ENCODE data around the gene TMC6.

Gene TMC6

DNA sequence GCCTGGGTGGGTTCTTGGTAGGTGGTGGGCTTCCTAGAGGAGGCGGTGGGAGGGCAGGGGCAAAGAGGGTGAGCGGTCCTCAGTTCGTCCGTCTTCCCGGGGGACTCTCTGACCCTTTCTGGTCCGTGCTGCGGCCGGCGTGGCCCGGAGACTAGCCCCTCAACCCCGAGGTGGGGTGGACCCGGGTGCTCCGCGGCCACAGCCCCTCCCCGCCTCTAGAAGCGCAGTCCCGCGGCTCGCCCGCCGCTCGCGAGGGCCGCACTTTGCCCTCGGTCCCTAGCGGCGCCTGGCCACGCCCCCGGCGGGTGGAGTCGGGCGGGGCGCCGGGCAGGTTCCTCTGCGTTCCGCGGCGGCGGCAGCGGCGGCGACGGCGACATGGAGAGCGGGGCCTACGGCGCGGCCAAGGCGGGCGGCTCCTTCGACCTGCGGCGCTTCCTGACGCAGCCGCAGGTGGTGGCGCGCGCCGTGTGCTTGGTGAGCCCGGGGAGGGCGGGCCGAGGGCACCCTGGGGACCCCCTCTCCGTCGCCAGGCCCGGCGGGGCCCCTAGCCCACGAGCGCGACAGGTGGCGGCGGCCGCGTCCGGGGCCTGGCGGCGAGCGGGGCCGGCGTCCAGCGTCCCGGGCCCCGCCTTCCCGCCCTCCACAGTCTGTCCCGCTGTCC, 39.8 kb upstream of the TMC6 start, which contains the start of gene SYNGR2:
Gene SYNGR2 (plus strand): TSS at position 340 of the 661 bp plus-strand sequence. CDS start 36 bp downstream, at position 376.
- Mint-ChIP-seq H3K27me3 (ENCODE audit: low read depth) (no peaks in the 10 kb centered on the region), H3K36me3 (ENCODE audit: low read depth) (peaks cover 13% of the 10 kb centered on the region), H3K9me3 (no peaks in the 10 kb centered on the region), H3K27ac (peak within 1 kb of the TSS; percentile 60), H3K4me3 (peak within 1 kb of the TSS; percentile 67), H3K4me1 (ENCODE audit: low read depth) (peaks cover 15% of the 10 kb centered on the region)
- DNase-seq (ENCODE audit: low spot score) = peak; percentile 89

DNA sequence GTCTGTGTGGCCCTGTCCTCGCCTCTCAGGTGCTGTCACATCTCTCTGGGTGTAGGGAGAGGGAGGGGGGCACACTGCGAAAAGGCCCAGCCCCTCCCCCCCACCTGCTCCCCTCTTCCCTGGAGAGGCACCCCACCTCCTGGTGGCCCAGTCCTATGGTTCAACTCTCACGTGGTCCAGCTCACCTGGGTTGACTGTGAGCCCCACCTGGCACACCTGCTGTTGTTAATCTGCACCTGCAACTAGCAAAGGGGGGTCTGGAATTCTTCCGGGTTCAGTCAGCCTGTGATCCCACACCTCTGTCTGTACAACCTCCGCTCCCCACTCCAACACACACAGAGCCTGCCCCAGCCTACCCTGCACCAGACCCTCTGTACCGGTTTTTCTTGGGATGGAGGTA, 37.9 kb upstream of the TMC6 start:
- H3K4me1 Mint-ChIP-seq (ENCODE audit: low read depth) = no peaks in the 10 kb centered on the region
- no peak overlapping the region for H3K4me3 Mint-ChIP-seq
- H3K27me3 Mint-ChIP-seq (ENCODE audit: low read depth) = no peaks in the 10 kb centered on the region
- no peak overlapping the region for H3K27ac Mint-ChIP-seq
- H3K36me3 Mint-ChIP-seq (ENCODE audit: low read depth) = peaks cover 3% of the 10 kb centered on the region
- no peak for DNase-seq (ENCODE audit: low spot score)
- H3K9me3 Mint-ChIP-seq = no peaks in the 10 kb centered on the region

DNA sequence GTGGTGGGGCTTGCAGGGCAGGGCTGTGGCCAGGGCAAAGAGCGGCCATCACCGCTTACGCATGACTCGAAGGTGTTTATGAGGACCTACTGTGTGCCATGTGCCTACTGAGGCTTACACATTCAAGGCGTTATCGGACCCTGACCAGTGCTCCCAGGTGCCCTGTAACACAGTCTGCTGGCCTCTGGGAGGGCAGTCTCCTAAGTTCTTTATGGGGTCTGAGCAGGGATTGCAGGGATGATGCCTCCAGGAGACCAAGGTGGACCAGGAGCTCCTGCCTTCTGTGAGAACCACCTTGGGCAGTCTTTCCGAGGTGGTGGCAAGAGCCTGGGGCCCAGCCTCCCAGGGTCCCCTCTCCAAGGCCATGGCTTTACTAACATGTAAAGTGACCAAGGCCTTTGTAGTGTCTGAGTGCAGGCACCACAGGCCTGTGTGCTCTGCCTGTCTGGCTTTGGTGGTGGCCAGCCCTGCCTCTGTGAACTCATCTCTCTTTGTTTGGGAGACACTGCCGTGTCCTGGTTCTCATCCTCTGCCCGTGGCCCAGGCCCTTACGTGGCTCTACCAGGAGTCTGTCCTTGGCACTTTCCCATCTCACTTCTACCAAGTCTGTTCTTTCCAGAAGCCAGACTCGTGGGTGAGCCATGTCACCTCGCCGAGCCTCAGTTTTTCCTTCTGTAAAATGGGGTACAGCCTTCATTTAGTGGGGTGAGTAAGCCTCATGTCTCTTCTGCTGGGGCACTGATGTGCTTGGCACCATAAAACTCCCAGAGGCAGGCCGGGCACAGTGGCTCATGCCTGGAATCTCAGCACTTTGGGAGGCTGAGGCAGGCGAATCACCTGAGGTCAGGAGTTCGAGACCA, 36.4 kb upstream of the TMC6 start:
- Mint-ChIP-seq H3K27ac (no peak overlapping the region), H3K27me3 (ENCODE audit: low read depth) (no peaks in the 10 kb centered on the region), H3K4me1 (ENCODE audit: low read depth) (peaks cover under 1% of the 10 kb centered on the region), H3K9me3 (no peaks in the 10 kb centered on the region), H3K4me3 (no peak overlapping the region), H3K36me3 (ENCODE audit: low read depth) (no peaks in the 10 kb centered on the region)
- DNase-seq (ENCODE audit: low spot score) = no peak

DNA sequence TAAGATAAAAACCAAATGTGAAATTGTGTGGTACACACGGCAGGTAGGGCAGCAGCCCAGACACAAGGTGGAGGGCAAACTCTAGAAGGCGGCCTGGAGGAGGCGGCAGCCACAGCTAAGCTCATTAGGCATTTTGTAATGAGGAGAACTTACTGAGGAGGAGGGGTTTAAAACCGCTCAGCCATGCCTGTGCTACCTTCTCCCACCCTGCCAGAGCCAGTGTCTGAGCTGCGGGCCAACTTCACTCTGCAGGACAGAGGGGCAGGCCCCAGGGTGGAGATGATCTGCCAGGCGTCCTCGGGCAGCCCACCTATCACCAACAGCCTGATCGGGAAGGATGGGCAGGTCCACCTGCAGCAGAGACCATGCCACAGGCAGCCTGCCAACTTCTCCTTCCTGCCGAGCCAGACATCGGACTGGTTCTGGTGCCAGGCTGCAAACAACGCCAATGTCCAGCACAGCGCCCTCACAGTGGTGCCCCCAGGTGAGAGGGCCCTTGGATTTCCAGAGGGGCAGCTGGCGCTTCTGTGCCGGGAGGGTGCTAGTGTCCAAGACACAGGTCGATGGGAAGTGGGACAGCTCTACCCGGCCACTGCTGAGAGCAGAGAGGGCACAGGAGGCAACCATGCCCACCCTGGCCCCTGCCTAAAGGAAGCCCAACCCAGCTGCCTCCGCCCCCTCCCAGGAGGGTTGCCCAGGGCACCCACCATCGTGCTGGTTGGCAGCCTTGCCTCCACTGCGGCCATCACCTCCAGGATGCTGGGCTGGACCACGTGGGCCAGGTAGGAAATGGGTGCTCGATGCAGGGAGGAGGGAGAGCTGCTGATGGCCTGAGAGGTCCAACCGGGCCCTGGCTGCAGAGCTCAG, 35.6 kb upstream of the TMC6 start:
- H3K36me3 Mint-ChIP-seq (ENCODE audit: low read depth) = no peaks in the 10 kb centered on the region
- H3K27ac Mint-ChIP-seq = no peak overlapping the region
- no peak for DNase-seq (ENCODE audit: low spot score)
- no peak overlapping the region for H3K4me3 Mint-ChIP-seq
- H3K9me3 Mint-ChIP-seq = no peaks in the 10 kb centered on the region
- peaks cover 6% of the 10 kb centered on the region for H3K4me1 Mint-ChIP-seq (ENCODE audit: low read depth)
- no peaks in the 10 kb centered on the region for H3K27me3 Mint-ChIP-seq (ENCODE audit: low read depth)

DNA sequence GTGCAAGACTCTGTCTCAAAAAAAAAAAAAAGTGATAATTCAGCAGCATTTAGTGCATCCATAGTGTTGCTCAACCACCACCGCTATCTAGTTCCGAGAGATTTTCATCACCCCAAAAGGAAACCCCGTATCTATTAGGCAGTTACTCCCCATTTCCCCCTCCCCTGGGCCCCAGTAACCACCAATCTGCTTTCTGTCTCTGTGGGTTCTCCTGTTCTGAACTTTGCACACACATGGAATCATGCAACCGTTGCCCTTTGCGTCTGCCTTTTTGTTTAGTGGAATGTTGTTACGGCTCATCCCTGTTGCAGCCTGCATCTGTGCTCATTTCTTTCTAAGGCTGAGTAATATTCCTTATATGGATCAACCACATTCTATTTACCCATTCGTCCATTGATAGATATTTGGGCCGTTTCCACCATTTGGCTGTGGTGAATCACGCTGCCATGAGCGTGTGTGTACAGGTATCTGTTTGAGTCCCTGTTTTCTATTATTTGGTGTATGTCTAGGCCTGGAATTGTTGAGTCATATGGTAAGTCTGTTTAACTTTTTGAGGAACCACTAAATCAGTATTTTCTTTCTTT, 31.1 kb upstream of the TMC6 start:
- Mint-ChIP-seq H3K36me3 (ENCODE audit: low read depth) (no peaks in the 10 kb centered on the region), H3K27me3 (ENCODE audit: low read depth) (no peaks in the 10 kb centered on the region), H3K4me3 (no peak overlapping the region), H3K4me1 (ENCODE audit: low read depth) (peaks cover 8% of the 10 kb centered on the region), H3K9me3 (no peaks in the 10 kb centered on the region), H3K27ac (peak overlapping the region; percentile 53)
- no peak for DNase-seq (ENCODE audit: low spot score)

DNA sequence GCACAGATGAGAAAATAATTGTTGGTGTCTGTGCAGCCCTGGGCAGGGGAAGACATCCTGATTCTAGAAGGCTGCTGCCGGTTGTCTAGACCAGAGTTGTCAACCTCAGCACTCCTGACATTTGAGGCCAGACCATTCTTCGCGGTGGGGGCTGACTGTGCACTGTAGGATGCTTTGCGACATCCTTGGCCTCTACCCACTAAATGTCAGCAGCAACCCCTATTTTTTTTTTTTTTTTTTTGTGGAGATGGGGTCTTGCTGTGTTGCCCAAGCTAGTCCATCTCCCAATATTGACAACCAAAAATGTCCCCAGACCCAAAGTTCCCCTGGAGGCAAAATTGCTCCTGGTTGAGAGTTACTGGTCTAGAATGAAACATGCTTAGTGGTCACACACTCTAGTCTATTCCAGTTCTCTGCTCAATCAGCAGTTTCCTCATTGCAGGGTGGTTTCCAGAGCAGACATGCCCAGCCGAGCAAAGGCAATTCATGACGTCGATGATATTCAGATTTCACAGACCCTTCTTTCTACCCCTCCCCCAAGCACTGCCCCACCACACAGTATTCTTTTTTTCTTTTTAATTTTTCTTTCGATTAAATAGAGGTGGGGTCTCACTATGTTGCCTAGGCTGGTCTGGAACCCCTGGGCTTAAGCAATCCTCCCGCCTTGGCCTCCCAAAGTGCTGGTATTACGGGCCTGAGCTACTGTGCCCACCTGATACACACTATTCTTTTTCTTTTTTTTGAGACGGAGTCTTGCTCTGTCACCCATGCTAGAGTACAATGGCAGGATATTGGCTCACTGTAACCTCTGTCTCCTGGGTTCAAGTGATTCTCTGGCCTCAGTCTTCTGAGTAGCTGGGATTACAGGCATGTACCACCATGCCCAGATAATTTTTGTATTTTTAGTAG, 26.6 kb upstream of the TMC6 start:
- Mint-ChIP-seq H3K9me3 (no peaks in the 10 kb centered on the region), H3K4me1 (ENCODE audit: low read depth) (peaks cover 8% of the 10 kb centered on the region), H3K27me3 (ENCODE audit: low read depth) (no peaks in the 10 kb centered on the region), H3K27ac (no peak overlapping the region), H3K36me3 (ENCODE audit: low read depth) (no peaks in the 10 kb centered on the region), H3K4me3 (no peak overlapping the region)
- no peak for DNase-seq (ENCODE audit: low spot score)

DNA sequence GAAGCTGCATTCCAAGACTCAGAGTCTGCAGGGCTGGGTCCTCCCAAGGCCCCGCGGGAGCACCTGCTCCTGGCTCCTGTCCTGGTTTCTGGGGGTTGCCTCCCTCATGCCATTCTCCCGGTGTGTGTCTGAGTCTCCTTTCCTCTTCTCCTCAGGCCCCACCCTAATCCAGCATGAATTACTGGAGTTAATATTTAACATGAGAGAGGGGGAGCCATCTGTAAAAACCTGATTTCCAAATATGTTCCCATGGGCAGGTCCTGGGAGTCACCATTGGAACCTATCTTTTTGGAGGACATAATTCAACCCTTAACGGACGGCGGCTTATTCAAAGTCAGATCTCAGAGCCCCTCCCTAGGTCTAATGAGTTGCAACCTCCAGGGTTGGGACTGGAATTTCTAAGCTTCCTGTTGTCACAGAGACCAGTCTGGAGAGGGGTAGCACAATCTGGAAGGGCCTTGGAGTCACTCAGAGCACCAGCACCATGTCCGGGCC, 23.0 kb upstream of the TMC6 start:
- H3K27me3 Mint-ChIP-seq (ENCODE audit: low read depth) = no peaks in the 10 kb centered on the region
- H3K9me3 Mint-ChIP-seq = no peaks in the 10 kb centered on the region
- no peak overlapping the region for H3K27ac Mint-ChIP-seq
- no peaks in the 10 kb centered on the region for H3K36me3 Mint-ChIP-seq (ENCODE audit: low read depth)
- no peak for DNase-seq (ENCODE audit: low spot score)
- no peak overlapping the region for H3K4me3 Mint-ChIP-seq
- peaks cover 8% of the 10 kb centered on the region for H3K4me1 Mint-ChIP-seq (ENCODE audit: low read depth)

DNA sequence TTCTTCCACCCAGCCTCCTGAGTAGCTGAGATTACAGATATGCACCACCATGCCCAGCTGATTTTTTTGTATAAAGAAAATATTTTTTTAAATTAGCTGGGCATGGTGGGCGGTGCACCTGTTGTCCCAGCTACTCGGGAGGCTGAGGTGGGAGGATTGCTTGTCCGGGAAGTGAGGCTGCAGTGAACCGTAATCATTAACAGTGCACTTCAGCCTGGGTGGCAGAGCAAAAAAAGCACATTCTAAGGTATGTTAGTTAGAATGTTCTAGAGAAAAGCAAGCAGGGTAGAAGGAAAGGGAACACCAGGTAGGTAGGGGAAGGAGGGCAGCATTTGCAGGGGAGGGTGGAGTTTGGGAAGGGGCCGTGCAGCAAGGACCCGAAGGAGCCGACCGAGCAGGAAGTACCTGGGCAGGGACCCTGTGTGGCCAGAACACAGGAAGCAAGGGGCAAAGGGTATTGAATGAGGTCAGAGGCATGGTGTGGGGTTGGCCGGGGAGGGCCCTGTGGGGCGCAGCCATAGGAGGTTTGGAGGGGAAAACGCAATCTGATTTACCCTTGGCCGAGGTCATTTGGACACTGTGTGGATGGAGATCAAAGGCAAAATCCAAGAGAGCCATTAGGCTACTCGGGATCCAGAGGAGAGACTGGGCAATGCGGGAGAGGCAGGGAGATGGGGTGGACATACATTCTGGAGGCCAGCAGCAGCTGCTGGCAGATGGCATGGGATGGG, 19.9 kb upstream of the TMC6 start:
- Mint-ChIP-seq H3K27me3 (ENCODE audit: low read depth) (no peaks in the 10 kb centered on the region), H3K27ac (no peak overlapping the region), H3K4me3 (no peak overlapping the region), H3K9me3 (no peaks in the 10 kb centered on the region), H3K36me3 (ENCODE audit: low read depth) (no peaks in the 10 kb centered on the region), H3K4me1 (ENCODE audit: low read depth) (peaks cover 6% of the 10 kb centered on the region)
- DNase-seq (ENCODE audit: low spot score) = no peak

DNA sequence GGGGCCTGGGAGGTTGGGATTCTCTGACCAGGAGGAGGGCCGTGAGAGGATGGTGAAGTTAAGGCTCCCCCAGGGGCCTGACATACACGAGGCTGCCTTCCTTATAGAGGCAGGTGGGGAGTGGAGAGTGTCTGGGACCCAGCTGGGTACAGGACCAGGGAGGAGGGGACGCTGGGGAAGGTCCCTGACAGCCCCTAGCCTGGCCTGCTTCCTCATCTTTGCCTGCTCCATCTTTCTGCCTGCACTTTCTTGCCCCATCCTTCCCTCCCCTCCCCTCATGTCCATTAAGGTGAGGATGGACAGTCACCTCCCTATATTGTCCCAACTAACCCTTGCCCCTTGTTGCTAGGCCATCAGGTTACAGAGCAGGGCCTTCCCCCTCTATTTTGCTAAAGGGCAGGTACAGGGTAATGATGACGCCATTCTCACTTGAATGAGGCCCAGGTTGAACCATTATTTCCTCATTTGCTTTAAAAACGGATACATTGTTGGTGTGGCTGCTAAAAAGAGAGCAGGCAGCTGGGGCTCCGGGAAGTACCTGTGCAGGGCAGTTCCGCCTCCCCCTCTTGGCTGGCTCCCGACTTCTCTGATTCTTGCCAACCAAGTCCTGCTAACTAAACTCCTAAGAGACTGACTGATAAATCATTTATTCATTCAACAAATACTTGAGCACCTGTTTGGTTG, 18.9 kb upstream of the TMC6 start:
- DNase-seq (ENCODE audit: low spot score) = no peak
- Mint-ChIP-seq H3K36me3 (ENCODE audit: low read depth) (peaks cover 5% of the 10 kb centered on the region), H3K4me3 (no peak overlapping the region), H3K27me3 (ENCODE audit: low read depth) (no peaks in the 10 kb centered on the region), H3K9me3 (no peaks in the 10 kb centered on the region), H3K4me1 (ENCODE audit: low read depth) (peaks cover 6% of the 10 kb centered on the region), H3K27ac (no peak overlapping the region)

DNA sequence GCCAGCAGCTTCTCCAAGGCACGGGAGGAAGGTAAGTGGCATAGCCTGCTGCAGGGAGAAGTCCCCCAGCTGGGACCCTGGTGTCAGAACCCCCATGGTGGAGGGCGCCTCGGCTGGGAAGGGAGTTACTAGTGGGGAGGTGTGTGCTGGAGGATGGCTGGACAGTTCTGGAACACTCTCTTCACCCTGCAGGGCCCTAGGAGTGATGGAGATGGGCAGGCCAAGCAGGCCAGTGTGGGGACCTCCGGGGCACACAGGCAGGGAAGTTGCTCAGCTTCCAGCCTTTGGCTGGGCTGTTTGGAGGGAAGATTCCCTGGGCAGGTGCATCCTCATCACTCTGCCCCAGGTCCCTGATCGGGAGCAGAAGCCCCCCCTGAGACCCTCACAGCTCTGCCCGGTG, 18.3 kb upstream of the TMC6 start:
- no peak for DNase-seq (ENCODE audit: low spot score)
- H3K27ac Mint-ChIP-seq = no peak overlapping the region
- peaks cover 6% of the 10 kb centered on the region for H3K4me1 Mint-ChIP-seq (ENCODE audit: low read depth)
- H3K4me3 Mint-ChIP-seq = no peak overlapping the region
- no peaks in the 10 kb centered on the region for H3K9me3 Mint-ChIP-seq
- no peaks in the 10 kb centered on the region for H3K27me3 Mint-ChIP-seq (ENCODE audit: low read depth)
- peaks cover 10% of the 10 kb centered on the region for H3K36me3 Mint-ChIP-seq (ENCODE audit: low read depth)

DNA sequence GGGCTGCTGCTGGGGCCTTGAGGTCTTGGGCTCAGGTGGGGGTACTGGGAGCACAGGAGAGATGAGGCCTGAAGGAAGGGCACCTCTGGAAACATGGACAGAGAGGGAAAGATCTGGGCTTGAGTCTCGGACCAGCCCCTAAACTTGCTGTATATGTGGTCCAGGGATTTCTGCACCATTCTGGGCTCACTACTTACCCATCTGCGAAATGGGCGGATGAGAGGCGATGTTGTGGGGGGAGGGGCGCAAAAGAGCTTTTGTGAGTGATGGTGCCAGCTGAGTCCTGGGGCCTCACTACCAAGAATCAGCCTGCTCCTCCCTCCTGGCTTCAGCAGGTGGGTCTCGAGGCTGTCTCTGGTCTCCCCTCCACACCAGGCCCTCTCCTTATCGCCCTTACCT, 17.9 kb upstream of the TMC6 start:
- no peak for DNase-seq (ENCODE audit: low spot score)
- Mint-ChIP-seq H3K9me3 (no peaks in the 10 kb centered on the region), H3K36me3 (ENCODE audit: low read depth) (peaks cover 10% of the 10 kb centered on the region), H3K27ac (no peak overlapping the region), H3K4me3 (no peak overlapping the region), H3K4me1 (ENCODE audit: low read depth) (peaks cover 6% of the 10 kb centered on the region), H3K27me3 (ENCODE audit: low read depth) (no peaks in the 10 kb centered on the region)
